IMR-90 (cell line): Measurements from ENCODE around the gene LLGL1. TPM values are rescaled to one million over a fixed set of nuclear protein-coding genes. Genes with fewer than 3 reads are reported as not detected.

Source experiments
- ATAC-seq: fragments of 200-7000 bp; cut with Tn5 transposase; 2 replicates; pipeline ENCODE4 v1.9.1; 2020; ENCODE audit warnings: low read depth, mild to moderate bottlenecking, moderate library complexity
- BruUV-seq: library from RNA; stranded (reverse); fragments of 400-500 nt; replicated peaks from 2 replicates; lab custom pipeline; 2021; lab: Mats Ljungman, UMichigan
- CTCF ChIA-PET: fragments of 300-600 bp; formaldehyde crosslinking; extraction: SDS; loops from one replicate; lab custom pipeline; 2021; ENCODE audit warnings: antibody characterized with exemption; lab: Yijun Ruan, JAX
- POLR2A ChIA-PET: fragments of 300-600 bp; sonication (Branson Sonifier 250); formaldehyde crosslinking; loops from one replicate; lab custom pipeline; 2022; ENCODE audit warnings: antibody characterized with exemption; ENCODE audit not compliant: unreplicated experiment; lab: Charles Lee
- DNase-seq: peaks from one replicate; pipeline ENCODE4 v3.0.0; 2013
- H2AFZ ChIP-seq: replicated peaks from 2 replicates; pipeline ENCODE3; 2013; ENCODE audit warnings: low read length, mild to moderate bottlenecking; ENCODE audit not compliant: poor library complexity
- H2AK5ac ChIP-seq: 2 replicates; pipeline ENCODE4 v1.6.1; 2013; ENCODE audit warnings: low read depth, low read length, inconsistent platforms
- H2AK9ac ChIP-seq: replicated peaks from 2 replicates; pipeline ENCODE3; 2013; ENCODE audit warnings: mild to moderate bottlenecking, low read depth, low read length, moderate library complexity; ENCODE audit not compliant: poor library complexity
- H2BK120ac ChIP-seq: 2 replicates; pipeline ENCODE4 v1.6.1; 2013; ENCODE audit warnings: low read depth, low read length, inconsistent platforms
- H2BK15ac ChIP-seq: 3 replicates; pipeline ENCODE4 v1.6.1; 2013; ENCODE audit warnings: low read depth, low read length, inconsistent platforms
- H2BK20ac ChIP-seq: 2 replicates; pipeline ENCODE4 v1.6.1; 2013; ENCODE audit warnings: low read depth, mild to moderate bottlenecking, inconsistent platforms, low read length, moderate library complexity
- H2BK5ac ChIP-seq: 2 replicates; pipeline ENCODE4 v1.6.1; 2013; ENCODE audit warnings: mild to moderate bottlenecking, low read depth, low read length, inconsistent platforms; ENCODE audit not compliant: poor library complexity, severe bottlenecking
- H3K14ac ChIP-seq: replicated peaks from 2 replicates; pipeline ENCODE4 v1.6.1; 2013; ENCODE audit warnings: low read depth, low read length, inconsistent platforms
- H3K18ac ChIP-seq: 2 replicates; pipeline ENCODE4 v1.6.1; 2013; ENCODE audit warnings: low read depth, low read length, control low read depth
- H3K23ac ChIP-seq: 2 replicates; pipeline ENCODE4 v1.6.1; 2013; ENCODE audit warnings: low read depth, low read length, inconsistent platforms
- H3K27ac ChIP-seq: 2 replicates; pipeline ENCODE4 v1.5.1; 2013; ENCODE audit warnings: mild to moderate bottlenecking, control low read depth, low read length; ENCODE audit not compliant: insufficient read depth
- H3K27me3 ChIP-seq: 2 replicates; pipeline ENCODE4 v1.6.1; 2013; ENCODE audit warnings: low read length; ENCODE audit not compliant: control insufficient read depth, insufficient read depth
- H3K36me3 ChIP-seq: 2 replicates; pipeline ENCODE4 v1.6.1; 2013; ENCODE audit warnings: low read length, mixed read lengths; ENCODE audit not compliant: control insufficient read depth, insufficient read depth
- H3K4ac ChIP-seq: 2 replicates; pipeline ENCODE4 v1.6.1; 2013; ENCODE audit warnings: low read depth, low read length, inconsistent platforms
- H3K4me1 ChIP-seq: 2 replicates; pipeline ENCODE4 v1.6.1; 2013; ENCODE audit warnings: low read length, mixed read lengths; ENCODE audit not compliant: control insufficient read depth, insufficient read depth
- H3K4me2 ChIP-seq: 2 replicates; pipeline ENCODE4 v1.6.1; 2013; ENCODE audit warnings: low read depth, mild to moderate bottlenecking, control low read depth, low read length, moderate library complexity
- H3K4me3 ChIP-seq: 2 replicates; pipeline ENCODE4 v1.5.1; 2013; ENCODE audit warnings: low read depth, mild to moderate bottlenecking, control low read depth, low read length, moderate library complexity; ENCODE audit not compliant: insufficient read depth
- H3K56ac ChIP-seq: 2 replicates; pipeline ENCODE4 v1.6.1; 2013; ENCODE audit warnings: low read length, inconsistent platforms; ENCODE audit not compliant: insufficient read depth; ENCODE audit errors: extremely low read depth
- H3K79me1 ChIP-seq, 2 experiments: 2 replicates each; pipeline ENCODE4 v1.6.1; 2013; ENCODE audit warnings: low read length in 2 of 2, inconsistent platforms in 1 of 2, low read depth in 1 of 2
- H3K9ac ChIP-seq: 2 replicates; pipeline ENCODE4 v1.6.1; 2013; ENCODE audit warnings: low read depth, low read length, control low read depth
- H3K9me1 ChIP-seq: 2 replicates; pipeline ENCODE4 v1.6.1; 2013; ENCODE audit warnings: low read length, inconsistent platforms; ENCODE audit not compliant: insufficient read depth
- H3K9me3 ChIP-seq: 2 replicates; pipeline ENCODE4 v1.6.1; 2013; ENCODE audit warnings: low read length; ENCODE audit not compliant: control insufficient read depth, insufficient read depth
- H4K20me1 ChIP-seq: 2 replicates; pipeline ENCODE4 v1.6.1; 2013; ENCODE audit warnings: low read length, inconsistent platforms; ENCODE audit not compliant: insufficient read depth
- H4K5ac ChIP-seq: 2 replicates; pipeline ENCODE4 v1.6.1; 2013; ENCODE audit warnings: mild to moderate bottlenecking, low read depth, low read length, control low read depth
- H4K8ac ChIP-seq, 2 experiments: 2 replicates each; pipeline ENCODE4 v1.6.1; 2013; ENCODE audit warnings: low read depth in 2 of 2, low read length in 2 of 2, control low read depth in 1 of 2, inconsistent platforms in 1 of 2
- H4K91ac ChIP-seq: 2 replicates; pipeline ENCODE4 v1.6.1; 2013; ENCODE audit warnings: low read depth, low read length, inconsistent platforms; ENCODE audit not compliant: insufficient read depth
- MXI1 ChIP-seq: IDR thresholded peaks from 2 replicates; pipeline ENCODE4 v1.6.1; 2012; ENCODE audit warnings: low read depth, mild to moderate bottlenecking, low read length, moderate library complexity, borderline replicate concordance
- POLR2A ChIP-seq: IDR thresholded peaks from 2 replicates; pipeline ENCODE4 v1.6.1; 2012; ENCODE audit warnings: mild to moderate bottlenecking, low read depth, low read length
- SMC3 ChIP-seq: fragments of 150-350 bp; IDR thresholded peaks from 2 replicates; pipeline ENCODE4 v1.6.1; 2016; ENCODE audit warnings: low read depth, mild to moderate bottlenecking, antibody characterized with exemption, low read length, moderate library complexity
- WGBS, 2 experiments: methylation state at CpG; one replicate each; pipeline versions ENCODE4 v1.1.5 to v1.1.7; 2013; ENCODE audit warnings: missing lambda C conversion rate in 2 of 2; ENCODE audit not compliant: insufficient read length in 1 of 2; ENCODE audit errors: extremely low coverage in 2 of 2; 5-methylcytosine and 5-hydroxymethylcytosine counted together
- dilution Hi-C: fragments of 300-500 bp; cut with HindIII; formaldehyde crosslinking; loops from one replicate; pipeline ENCODE4 v1.14.3; 2018; ENCODE audit warnings: low sequenced_read_pairs; ENCODE audit not compliant: unreplicated experiment
- in situ Hi-C: fragments of 300-500 bp; cut with MboI; formaldehyde crosslinking; loops from 3 replicates; pipeline ENCODE4 v1.14.3; 2019; ENCODE audit warnings: low sequenced_read_pairs, inconsistent platforms, mixed read lengths
- intact Hi-C: fragments of 100-400 bp; cut with micrococcal nuclease; formaldehyde crosslinking; loops from 2 replicates; pipeline ENCODE4 v1.10.0; 2022
- polyA plus RNA-seq, 3 experiments: library from polyadenylated mRNA; depleted of rRNA; stranded (reverse); fragments of >200 nt; gene quantifications; 2 replicates each; pipeline ENCODE4 v1.2.3, GENCODE V29; 2012; ENCODE audit warnings: low replicate concordance in 1 of 3
- total RNA-seq: library from RNA; depleted of rRNA; stranded (reverse); fragments of >200 nt; gene quantifications from 2 replicates; pipeline ENCODE4 v1.2.3, GENCODE V29; 2012

The LLGL1 gene
- total and polyA plus RNA-seq, 2 of the 4 experiments (the other 2 are of a cell fraction), result 40.1 to 52.9 TPM

- TF ChIP-seq SMC3, result no peak
- TF ChIP-seq POLR2A, result no peak
- TF ChIP-seq MXI1, result no peak
Measured at GRCh38 chr17:18256351-18256750, 30.9 kb downstream of the LLGL1 start (continued).

GRCh38 chr17:18256776-18257175 lies 31.3 kb downstream of the LLGL1 start:
- peak overlapping the region; percentile 97 for H2AK5ac ChIP-seq
- ChIA-PET POLR2A (no interaction called here), CTCF (no interaction called here)
- no peak overlapping the region for H2AFZ ChIP-seq
- no peak overlapping the region for H2BK15ac ChIP-seq
- in situ Hi-C loops (no loop called here), dilution Hi-C loops (no loop called here), intact Hi-C loops (no loop called here)
- peaks cover 46% of the 10 kb centered on the region for H3K36me3 ChIP-seq
- H3K4ac ChIP-seq, result 0 out of 2 replicates have a peak overlapping the region, but pooled peaks have one; percentile 100
- no peak overlapping the region for H3K14ac ChIP-seq
- BruUV-seq, result no TSS peak
- WGBS, 2 experiments, result 100% methylated on average over 1 of the region's 7 CpGs; no CpG with 5 or more reads in 1 of the 2 experiments
- no peak overlapping the region for H4K8ac ChIP-seq
- no peak overlapping the region for H3K27ac ChIP-seq
- peak overlapping the region; percentile 98; the same call in 1 of the 2 replicates for H3K4me2 ChIP-seq
- no peak overlapping the region for H3K56ac ChIP-seq
- no peak overlapping the region for H2BK20ac ChIP-seq
- H2AK9ac ChIP-seq, result peak overlapping the region; percentile 100
- peaks cover 25% of the 10 kb centered on the region for H4K20me1 ChIP-seq
- no peak overlapping the region for H2BK120ac ChIP-seq
- H3K23ac ChIP-seq, result peak overlapping the region; percentile 100
- no peak overlapping the region for H3K18ac ChIP-seq
- H3K79me1 ChIP-seq, result peaks cover 19 to 73% of the 10 kb centered on the region in 2 experiments; a peak in 3 of 4 replicates
- H4K5ac ChIP-seq, result no peak overlapping the region
- H3K9me1 ChIP-seq, result peaks cover 11% of the 10 kb centered on the region; the same call in 1 of the 2 replicates
- no peaks in the 10 kb centered on the region for H3K27me3 ChIP-seq
- no peak overlapping the region for H3K4me3 ChIP-seq
- peaks cover 17% of the 10 kb centered on the region for H3K4me1 ChIP-seq
- no peak for ATAC-seq
- TF ChIP-seq POLR2A, result no peak
- H2BK5ac ChIP-seq, result no peak overlapping the region
- H4K91ac ChIP-seq, result no peak overlapping the region
- no peaks in the 10 kb centered on the region for H3K9me3 ChIP-seq
- 0 out of 2 replicates have a peak overlapping the region, but pooled peaks have one; percentile 96 for H3K9ac ChIP-seq
- no peak for DNase-seq
